ENCODE measurements around the gene ZBTB47.
A peak's percentile ranks its signal among the peaks of the same experiment; 100 is the strongest.

The ZBTB47 gene

GRCh38 chr3:42653303-42653559 lies 266 bp upstream of the ZBTB47 start:
- DNase-seq, result no peak

DNA sequence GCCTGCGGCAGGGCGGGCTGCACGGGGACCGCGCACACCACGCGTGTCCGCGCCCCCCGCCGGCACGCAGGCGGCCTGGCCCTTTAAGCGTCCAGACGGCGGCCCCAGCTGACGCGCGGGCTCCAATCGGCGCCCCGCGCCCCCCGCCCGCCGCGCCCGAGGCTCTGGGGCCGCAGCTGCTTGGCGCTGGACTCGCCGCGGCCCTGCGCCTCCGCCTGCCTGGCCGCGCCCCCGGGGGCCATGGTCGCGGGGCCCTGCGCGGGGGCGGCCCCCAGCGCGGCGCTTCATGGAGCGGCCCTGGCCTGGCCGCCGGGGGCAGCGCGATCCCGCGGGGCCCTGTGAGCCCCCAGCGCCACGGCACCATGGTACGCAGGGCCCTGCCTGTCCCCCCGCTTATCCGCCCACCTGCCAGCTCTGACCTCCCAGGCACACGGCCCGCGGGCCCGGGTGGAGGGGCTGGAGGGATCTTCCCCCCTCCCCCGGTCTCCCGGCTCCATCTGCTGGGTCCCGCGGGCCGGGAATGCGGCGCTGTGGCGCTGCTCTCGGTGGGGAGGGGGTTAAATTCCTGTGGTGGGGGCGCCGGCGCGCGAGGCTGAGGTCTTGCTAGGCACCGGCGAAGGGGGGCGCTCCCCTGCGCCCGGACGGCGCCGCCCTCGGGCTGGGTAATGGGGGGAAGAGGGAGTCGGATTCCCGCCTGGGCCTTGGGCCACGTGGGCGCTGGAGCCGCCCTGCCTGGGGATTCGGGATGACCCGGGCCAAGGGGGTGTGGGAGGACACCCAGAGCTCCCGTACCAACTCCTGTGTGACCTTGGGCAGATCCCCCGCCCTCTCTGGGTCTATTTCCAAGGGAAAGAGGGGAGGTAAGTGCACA lies 1.1 kb downstream of the ZBTB47 start:
- peak; percentile 54 for DNase-seq

- peak; percentile 2 for DNase-seq
These were observed 1.9 kb downstream of the ZBTB47 start for GRCh38 chr3:42655331-42655888.

GRCh38 chr3:42655980-42656679 lies 2.6 kb downstream of the ZBTB47 start:
- no peak for DNase-seq

DNA sequence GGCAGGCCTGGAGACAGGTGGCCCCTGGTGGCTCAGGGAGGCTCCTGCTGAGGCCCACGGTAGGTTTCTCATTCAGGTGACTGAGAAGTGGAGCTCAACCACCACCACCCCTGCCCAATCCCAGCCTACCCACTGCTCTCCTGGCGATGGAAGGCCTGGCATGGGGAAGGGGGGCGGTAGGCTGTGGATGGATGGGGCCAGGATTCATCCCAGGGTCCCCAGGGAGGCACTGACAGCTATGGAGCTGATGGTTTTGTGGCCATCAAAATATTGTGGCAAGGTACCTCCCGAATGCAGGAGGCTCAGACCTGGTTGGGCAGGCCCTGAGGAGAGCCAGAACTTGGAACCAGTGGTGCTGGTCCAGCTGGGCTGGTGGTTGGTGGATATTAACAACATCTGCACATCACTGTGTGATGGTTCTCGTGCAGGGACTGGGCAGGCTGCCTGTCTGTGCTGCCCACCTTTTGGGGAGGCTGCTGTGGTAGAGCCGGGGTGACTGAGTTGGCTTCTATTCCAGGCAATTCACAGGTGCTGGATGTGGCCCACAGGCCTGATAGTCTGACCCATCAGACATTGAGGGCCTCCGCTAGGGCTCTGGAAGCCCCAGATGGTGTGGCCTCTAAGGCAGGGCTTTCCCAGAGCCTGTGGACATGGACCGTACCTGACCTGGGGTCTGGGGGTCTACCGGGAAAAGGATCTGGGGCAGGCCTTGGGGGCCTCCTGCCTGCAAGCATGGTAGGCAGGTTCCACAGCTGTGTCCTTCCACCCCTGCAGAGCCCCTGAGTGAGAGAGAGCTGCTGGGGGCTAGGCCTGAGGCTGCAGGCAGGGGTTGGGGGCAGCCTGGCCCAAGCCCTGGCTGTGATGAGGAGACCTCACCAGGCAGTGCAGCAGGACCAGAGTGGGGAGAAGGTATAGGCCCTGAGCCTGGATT lies 3.4 kb downstream of the ZBTB47 start:
- DNase-seq, result no peak

DNA sequence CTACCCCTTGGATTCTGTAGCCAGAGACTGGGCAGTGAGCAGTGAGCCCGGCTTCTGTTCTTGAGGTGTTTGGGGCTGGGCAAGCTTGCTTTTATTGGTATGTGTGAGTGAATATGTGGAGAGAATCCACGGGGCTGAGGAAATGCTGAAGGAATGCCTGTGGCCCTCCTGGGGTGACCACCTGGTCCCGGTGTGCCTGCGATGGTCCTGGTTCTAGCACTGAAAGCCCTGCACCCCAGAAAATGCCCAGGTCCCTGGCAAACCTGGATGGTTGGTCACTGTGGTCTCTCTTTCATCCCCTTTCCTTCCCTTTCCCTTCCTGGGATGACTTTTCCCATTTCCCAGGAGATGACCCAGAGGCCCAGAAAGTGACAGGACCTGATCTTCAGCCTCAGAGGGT lies 4.2 kb downstream of the ZBTB47 start:
- DNase-seq, result no peak

DNA sequence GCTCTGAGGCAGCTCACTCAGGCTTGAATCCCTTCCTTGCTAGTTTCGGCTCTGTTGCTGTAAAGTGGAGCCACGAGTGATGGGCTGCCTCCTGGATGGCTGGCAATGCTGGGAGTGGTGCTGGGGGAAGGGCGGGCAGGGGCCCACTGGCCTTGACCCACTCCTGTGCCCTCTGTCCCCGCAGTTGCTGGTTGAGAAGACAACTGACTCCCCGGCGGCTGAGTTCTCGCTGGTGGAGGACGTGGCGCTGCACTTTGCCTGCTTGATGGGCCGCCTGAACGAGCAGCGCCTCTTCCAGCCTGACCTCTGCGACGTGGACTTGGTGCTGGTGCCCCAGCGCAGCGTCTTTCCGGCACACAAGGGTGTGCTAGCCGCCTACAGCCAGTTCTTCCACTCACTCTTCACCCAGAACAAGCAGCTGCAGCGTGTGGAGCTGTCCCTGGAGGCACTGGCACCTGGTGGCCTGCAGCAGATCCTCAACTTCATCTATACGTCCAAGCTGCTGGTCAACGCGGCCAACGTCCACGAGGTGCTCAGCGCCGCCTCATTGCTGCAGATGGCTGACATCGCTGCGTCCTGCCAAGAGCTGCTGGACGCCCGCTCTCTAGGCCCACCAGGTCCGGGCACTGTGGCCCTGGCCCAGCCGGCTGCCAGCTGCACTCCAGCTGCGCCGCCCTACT lies 4.7 kb downstream of the ZBTB47 start:
- DNase-seq, result no peak

DNA sequence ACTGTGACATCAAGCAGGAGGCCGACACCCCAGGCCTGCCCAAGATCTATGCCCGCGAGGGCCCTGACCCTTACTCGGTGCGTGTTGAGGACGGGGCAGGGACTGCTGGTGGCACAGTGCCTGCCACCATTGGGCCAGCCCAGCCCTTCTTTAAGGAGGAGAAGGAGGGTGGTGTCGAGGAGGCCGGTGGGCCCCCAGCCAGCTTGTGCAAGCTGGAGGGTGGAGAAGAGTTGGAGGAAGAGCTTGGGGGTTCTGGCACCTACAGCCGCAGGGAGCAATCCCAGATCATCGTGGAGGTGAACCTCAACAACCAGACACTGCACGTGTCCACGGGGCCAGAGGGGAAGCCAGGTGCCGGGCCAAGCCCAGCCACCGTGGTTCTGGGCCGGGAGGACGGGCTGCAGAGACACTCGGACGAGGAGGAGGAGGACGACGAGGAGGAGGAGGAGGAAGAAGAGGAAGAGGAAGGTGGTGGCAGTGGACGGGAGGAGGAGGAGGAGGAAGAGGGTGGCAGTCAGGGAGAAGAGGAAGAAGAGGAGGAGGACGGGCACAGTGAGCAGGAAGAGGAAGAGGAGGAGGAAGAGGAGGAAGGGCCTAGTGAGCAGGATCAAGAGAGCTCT lies 5.4 kb downstream of the ZBTB47 start:
- DNase-seq, result no peak

GRCh38 chr3:42659451-42660130 lies 6.1 kb downstream of the ZBTB47 start:
- no peak for DNase-seq

DNA sequence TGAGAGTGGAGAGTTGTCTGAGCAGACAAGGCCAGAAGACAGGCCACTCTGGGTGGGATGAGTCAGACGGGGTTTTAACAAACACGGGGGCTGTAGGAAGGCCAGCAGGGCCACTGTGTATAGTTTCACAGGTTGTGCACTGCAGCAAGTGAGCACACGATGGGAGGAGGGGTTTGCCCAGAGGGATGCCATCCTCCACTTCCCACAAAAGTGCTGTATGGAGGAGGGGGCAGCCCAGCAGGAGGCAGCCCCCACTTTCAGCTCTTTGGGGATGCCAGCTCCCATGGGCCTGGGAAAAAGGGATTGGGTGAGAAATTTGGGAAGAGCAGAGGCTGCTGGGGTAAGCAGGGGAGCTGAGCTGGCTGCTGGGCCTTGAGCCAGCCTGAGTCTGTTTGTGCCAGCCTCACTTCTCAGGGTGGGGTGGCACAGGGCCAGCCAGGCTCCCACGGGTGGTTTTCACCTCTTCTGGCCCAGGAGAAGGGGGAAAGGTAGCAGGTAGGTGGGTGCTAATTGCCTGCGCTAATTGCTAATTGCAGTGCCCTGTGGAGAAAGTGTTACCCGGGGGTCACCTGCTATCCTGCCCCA lies 6.7 kb downstream of the ZBTB47 start:
- no peak for DNase-seq

GRCh38 chr3:42660898-42661297 lies 7.4 kb downstream of the ZBTB47 start:
- DNase-seq, result peak; percentile 27

DNA sequence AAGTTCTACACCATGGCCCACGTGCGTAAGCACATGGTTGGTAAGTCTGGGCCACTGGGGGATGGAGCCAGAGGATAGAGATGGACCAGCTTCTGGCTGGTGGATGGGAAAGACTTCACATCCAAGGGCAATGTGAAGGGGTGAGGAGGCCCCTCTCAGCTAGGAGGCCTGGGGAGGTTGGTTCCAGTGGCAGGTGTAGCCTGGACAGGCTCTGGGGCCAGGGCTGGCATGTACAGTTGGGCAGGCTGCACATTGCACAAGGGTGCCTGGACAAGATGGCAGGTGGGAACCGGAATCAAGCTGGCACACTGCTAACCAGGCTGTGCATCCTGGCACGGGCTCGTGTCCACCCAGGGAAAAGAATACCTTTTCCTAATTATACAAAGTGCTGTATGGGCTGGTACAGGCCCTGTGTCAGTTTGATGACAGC lies 8.1 kb downstream of the ZBTB47 start:
- DNase-seq, result no peak

GRCh38 chr3:42662037-42662812 lies 8.7 kb downstream of the ZBTB47 start:
- DNase-seq, result no peak

DNA sequence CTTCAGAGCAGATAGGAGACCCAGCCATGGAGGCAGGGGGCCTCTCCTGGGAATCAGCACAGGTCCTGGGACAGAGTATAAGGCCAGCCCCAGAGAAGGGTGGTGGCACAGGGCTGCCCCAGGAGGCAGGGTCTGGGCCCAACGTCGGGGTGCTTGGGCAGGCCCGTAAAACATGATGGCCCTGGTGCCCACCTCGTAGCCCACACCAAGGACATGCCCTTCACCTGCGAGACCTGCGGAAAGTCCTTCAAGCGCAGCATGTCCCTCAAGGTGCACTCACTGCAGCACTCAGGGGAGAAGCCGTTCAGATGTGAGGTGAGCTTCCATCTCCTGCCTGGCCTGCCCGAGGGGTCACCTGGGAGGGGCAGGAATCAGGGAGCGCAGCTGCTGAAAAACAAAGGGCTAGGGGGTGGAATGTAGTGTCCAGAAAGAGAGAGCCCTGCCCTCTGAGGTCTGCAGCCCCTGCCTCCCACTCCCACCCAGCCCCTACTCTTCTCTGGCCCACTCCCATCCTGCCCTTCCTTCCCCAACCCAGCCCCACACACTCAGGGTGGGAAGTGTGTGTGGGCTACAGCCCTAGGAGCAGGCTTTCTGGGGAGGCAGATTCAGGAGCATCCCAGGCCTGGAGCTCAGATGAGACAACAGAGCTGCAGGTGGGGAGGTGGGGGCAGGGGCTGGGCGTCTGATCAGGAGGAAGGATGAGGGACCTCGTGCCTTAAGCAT lies 9.5 kb downstream of the ZBTB47 start:
- no peak for DNase-seq

DNA sequence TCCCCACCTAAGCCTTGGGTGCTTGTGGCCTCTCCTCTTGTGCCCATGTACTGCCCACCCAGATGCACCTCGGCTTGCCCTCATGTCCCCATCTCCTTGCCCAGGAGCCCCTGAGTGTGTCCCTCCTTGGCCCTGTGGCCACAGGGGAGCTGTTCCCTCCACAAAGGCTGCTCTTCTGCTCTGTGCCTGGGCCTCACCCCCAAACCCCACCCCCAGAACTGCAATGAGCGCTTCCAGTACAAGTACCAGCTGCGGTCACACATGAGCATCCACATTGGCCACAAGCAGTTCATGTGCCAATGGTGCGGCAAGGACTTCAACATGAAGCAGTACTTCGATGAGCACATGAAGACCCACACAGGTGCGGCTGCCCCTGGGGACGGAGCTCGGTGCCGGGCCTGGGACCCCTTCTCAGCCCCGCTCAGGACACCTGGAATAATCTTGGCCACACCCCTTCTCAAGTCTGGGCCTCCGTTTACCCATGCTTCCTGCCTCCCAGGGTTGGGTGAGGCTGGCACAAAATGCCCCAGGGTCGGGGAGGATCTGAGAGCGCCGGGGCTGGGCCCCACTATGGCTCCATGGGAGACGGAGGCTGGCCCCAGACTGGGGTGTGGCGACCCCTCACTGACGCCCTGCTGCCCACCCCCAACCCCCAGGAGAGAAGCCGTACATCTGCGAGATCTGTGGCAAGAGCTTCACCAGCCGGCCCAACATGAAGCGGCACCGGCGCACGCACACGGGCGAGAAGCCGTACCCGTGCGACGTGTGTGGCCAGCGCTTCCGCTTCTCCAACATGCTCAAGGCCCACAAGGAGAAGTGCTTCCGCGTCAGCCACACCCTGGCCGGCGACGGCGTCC lies 10.3 kb downstream of the ZBTB47 start:
- DNase-seq, result no peak

GRCh38 chr3:42664438-42664803 lies 10.9 kb downstream of the ZBTB47 start:
- no peak for DNase-seq

DNA sequence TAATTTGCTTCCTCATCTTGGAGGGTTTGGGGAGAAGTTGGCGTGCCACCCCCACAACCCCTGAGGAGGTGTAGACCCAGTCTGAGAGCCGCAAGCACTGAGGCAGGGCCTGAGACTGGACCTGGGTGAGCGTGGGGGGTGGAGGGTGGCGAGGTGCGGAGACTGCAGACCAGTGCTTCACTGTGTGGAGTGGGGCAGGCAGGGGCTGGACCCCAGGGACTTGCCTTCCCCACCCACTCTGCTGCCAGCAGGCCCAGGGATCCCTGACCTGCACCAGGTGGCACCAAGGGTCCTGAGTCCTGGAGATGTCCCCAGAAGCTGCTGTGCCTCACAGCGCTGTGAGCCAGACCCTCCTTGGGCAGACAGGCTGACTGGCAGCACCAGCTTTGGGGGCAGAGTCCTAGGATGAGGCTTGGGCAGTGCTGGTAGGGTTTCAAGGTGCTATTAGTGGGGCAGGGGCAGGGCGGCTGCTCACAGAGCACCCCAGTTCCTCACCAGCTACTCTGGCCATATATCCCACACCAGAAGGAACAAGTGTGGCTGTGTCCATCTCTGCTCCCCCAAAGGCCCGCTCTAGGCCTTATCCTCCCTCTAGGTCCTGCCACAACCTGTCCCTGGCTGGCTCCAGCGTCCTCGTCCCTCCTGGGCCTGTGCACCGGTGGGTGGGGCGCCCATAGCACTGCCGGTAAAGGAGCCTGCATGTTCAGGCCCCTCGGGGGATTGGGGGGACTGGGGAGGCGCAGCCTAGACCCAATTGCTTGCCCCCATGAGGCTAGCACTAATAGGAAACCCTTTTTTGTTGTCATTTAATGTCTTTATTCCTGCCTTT lies 11.8 kb downstream of the ZBTB47 start:
- DNase-seq, result no peak

GRCh38 chr3:42666022-42666421 lies 12.5 kb downstream of the ZBTB47 start:
- no peak for DNase-seq
